Neural progenitor cell (in vitro differentiated cells): ENCODE results near the gene HLF.

ENCODE experiments used
- EZH2phosphoT487 ChIP-seq: fragments of 200-600 bp; sonication (generic); IDR thresholded peaks from 2 replicates; pipeline ENCODE4 v1.6.1; 2017; ENCODE audit warnings: antibody characterized with exemption
- TF ChIP-seq, protein P1 (sequence below): fragments of 200-600 bp; sonication (generic); IDR thresholded peaks from 2 replicates; pipeline ENCODE4 v1.5.1; 2017; ENCODE audit warnings: antibody characterized with exemption, mild to moderate bottlenecking

DNA sequence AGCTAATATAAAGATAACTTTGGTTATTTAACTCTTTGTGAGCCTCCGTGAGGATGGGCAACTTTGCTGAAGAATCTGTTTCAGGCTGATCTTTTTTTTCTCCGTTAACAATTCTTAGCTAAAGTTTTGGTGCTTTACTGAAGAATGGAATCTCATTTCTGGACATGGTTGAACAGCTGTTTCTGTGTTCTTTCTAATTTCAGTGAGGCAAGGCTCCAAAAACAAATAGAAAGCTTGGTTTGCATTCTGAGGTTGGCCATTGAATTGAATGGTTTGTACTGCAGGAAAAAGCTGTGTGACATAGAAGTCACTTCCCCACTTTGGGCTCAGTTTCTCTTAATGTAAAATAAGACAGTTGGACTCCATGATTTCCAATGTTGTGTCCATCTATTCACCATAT, 22.3 kb upstream of the HLF start:
- TF ChIP-seq, protein P1, sequence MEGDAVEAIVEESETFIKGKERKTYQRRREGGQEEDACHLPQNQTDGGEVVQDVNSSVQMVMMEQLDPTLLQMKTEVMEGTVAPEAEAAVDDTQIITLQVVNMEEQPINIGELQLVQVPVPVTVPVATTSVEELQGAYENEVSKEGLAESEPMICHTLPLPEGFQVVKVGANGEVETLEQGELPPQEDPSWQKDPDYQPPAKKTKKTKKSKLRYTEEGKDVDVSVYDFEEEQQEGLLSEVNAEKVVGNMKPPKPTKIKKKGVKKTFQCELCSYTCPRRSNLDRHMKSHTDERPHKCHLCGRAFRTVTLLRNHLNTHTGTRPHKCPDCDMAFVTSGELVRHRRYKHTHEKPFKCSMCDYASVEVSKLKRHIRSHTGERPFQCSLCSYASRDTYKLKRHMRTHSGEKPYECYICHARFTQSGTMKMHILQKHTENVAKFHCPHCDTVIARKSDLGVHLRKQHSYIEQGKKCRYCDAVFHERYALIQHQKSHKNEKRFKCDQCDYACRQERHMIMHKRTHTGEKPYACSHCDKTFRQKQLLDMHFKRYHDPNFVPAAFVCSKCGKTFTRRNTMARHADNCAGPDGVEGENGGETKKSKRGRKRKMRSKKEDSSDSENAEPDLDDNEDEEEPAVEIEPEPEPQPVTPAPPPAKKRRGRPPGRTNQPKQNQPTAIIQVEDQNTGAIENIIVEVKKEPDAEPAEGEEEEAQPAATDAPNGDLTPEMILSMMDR: no peak
- TF ChIP-seq EZH2phosphoT487: no peak
